ENCODE measurements around the gene PTGR1. TPM values are rescaled to one million over a fixed set of nuclear protein-coding genes. Genes with fewer than 3 reads are reported as not detected.
"Not testable (repeated sequence)": the region's sequence is repeated elsewhere in the genome, so short reads cannot be mapped to it uniquely, and the experiment has no call there.

Gene PTGR1
- total RNA-seq, 1 donor from 2014 or later, result 167 TPM

DNA sequence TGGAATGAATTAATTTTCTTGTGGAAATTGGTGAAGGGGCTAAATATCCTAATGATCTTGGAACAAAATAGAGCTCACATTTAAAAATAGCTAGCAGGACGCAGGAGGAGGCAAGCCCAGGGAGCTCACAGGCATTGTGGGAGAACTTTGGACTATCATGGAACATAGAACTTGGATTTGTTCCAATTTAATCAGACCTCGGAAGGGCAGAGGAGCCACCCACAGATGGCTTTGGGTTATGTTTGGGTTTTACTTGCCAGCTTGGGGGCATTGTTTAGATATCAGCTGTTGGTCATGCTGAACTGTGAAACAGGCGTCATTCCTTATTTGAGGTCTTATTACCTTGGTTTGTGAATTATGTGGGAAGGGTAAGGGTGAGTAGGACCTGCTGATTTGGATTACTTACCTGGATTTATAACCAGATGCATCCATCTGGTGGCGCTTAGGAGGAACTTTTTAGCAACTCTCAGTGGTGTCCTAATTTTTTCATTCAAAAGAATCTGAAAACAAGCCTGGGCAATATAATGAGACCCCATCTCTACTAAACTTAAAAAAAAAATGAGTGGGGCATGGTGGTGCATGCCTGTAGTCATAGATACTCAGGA, 14.1 kb upstream of the PTGR1 start:
- peak; percentile 72 for DNase-seq (ENCODE audit: low read depth)

DNA sequence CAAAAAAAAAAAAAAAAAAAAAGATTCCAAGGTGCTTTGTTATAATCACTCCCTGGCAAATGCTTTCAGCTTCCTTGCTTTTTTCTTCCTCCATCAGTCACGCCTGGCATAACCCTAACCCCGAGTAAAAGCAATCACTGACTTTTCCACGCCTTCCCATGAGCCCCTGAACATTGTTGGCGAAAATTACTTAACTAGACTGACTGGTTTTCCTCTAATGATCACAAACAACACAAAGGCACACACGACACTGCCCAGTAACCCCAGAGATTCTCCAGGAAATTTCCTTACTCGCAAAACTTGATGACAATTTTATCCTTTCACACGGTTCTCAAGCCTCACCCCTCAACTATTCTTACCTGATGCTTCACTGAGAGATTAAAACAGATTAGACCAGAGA, 11.4 kb upstream of the PTGR1 start:
- DNase-seq (ENCODE audit: low read depth), result peak; percentile 78

DNA sequence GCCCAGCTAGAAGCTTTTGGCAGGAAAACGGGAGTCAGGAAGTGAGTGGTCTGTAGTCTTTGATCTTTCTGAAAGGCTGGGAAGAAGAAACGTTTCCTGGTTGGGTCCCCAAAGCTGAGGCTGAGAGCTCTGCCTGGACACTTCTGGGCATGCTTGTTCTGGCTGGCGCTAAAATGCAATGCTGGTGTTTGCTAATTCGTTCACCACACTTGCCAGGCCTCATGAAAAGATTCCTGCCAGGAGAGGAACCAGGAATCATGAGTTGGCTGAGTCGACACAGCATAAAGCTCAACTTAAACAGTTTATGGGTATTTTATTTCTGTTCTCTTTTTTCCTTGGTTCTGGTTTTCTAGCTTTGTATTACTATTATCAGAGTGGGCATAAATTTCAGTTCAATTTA, 10.7 kb upstream of the PTGR1 start:
- no peak for DNase-seq (ENCODE audit: low read depth)

GRCh38 chr9:111605041-111605559, 5.7 kb upstream of the PTGR1 start:
- peak; percentile 72 for DNase-seq (ENCODE audit: low read depth)

- no peak for DNase-seq (ENCODE audit: low read depth)
These were observed 4.7 kb upstream of the PTGR1 start for GRCh38 chr9:111604054-111604615.

- peak; percentile 78 for DNase-seq (ENCODE audit: low read depth)
These were observed 3.6 kb upstream of the PTGR1 start for GRCh38 chr9:111603041-111603440.

DNA sequence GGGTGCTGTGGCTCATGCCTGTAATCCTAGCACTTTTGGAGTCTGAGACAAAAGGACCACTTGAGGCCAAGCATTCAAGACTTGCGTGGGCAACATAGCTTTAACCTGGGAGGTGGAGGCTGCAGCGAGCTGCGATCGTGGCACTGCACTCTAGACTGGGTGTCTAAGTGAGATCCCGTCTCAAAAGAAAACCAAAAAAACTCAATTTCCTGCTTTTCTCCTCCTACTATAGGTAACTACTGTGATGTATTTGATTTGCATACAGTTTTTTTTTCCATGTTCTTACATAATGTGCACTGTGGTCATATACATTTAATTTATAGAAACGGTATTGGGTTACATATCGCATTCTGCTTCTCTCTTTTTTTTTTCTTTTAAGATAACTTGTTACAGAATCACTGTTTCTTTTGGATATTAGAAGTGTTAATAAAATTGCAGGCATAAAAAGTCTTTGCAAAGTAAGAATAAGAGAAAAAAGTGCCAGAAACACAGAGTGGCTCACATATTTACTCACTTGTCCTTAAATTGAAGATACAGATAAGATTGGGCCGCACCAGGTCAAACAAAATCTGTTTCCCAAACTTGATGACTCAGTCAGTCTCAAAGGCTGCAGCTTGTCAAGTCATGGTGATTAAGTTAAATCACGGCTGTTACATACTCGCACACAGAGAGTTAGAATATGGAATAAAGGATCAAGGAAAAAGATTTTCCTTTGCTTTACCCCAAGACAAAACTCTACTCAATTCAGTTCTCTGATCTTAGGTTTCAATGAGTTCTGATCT, 2.0 kb upstream of the PTGR1 start:
- DNase-seq (ENCODE audit: low read depth), result peak; percentile 45

DNA sequence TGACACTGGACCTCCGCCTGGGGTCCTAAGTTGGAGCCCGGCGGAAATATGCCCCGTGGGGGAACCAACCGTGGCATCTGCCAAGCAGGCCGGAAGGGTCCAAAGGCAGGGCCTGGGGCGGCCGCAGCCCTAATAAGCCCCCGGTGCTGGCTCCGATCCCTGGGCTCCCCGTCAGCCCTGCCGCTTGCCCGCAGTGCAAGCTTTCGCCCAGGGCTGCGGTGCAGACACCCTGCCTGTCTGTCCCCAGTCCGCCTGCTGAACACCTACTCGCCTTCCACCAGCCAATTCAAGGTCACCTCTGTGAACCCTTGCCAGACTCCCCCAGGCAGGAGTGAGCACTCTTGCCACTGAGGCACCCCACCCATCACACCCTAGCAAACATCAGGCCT, 502 bp upstream of the PTGR1 start:
- DNase-seq (ENCODE audit: low read depth), result no peak

- DNase-seq (ENCODE audit: low read depth), result peak; percentile 50
These were observed 735 bp downstream of the PTGR1 start for GRCh38 chr9:111598733-111599091.

GRCh38 chr9:111597852-111598732, 1.4 kb downstream of the PTGR1 start:
- DNase-seq (ENCODE audit: low read depth), result peak; percentile 76

DNA sequence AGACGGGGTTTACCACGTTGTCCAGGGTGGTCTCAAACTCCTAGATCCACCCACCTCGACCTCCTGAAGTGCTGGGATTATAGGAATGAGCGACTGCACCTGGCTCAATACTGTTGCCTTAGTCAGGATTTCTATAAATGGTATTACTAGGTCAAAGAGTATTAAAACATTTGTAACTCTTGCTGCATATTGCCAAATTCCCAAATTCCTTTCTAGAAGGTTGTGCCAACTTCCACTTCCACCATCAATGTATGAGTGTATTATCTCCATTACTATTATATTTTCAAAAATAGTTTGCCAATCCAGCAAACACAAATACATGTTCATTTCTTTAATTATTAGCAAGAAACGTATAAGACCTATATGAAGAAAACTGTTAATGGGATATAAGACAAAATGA, 10.6 kb downstream of the PTGR1 start:
- DNase-seq (ENCODE audit: low read depth), result no peak

DNA sequence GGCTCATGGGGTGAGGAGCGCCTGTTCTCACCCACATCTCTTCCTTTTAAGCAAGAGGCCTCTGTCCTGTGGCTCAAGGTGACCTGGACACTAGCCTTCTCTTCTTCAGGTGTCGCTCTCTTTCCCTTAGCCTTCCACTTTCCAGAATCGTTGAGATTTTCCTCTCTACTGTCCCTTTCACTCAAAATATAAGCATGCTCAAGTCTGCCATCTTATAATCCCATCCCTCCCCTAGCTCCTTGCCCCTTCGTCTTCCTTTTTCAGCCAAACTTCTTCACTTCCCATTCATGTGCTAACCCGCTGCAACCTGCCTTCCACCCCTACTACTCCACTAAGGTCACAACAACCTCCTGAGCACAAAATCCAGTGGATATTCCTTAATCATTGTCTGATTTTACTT, 13.1 kb downstream of the PTGR1 start:
- no peak for DNase-seq (ENCODE audit: low read depth)

- peak; percentile 38 for DNase-seq (ENCODE audit: low read depth)
These were observed 16.6 kb downstream of the PTGR1 start for GRCh38 chr9:111582888-111583287.

GRCh38 chr9:111572950-111573604, 26.4 kb downstream of the PTGR1 start:
- no peak for DNase-seq (ENCODE audit: low read depth)

DNA sequence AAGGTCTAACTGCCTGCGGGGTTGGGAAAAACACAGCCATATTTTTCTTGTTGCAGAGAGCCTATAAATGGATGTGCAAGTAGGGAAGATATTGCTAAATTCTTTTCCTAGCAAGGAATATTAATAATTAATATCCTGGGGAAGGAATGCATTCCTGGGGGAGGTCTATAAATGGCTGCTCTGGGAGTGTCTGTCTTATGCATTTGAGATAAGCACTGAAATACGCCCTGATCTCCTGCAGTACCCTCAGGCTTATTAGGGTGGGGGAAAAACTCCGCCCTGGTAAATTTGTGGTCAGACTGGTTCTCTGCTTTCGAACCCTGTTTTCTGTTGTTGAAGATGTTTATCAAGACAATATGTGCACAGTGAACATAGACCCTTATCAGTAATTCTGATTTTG, 31.3 kb downstream of the PTGR1 start:
- not testable (repeated sequence) for DNase-seq (ENCODE audit: low read depth)

DNA sequence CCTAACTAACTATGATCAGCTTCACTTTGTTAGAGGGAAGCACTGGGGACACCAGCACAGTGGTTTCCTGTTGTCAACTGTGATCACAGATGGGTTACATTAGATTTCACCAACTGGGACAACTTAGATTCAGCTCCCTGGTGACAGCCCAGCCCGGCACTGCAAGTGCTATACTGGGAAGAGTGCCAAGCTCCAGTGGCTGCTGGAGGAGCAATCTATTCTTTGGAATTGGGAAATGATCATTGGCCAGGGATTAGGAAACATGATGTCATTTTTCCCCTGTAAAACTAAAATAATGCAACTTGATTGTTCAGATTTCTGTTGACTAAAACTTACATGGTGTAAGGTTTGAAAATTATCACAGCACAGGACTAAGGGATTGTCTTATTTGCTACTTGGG, 33.2 kb downstream of the PTGR1 start:
- no peak for DNase-seq (ENCODE audit: low read depth)

GRCh38 chr9:111561165-111561719, 38.2 kb downstream of the PTGR1 start:
- no peak for DNase-seq (ENCODE audit: low read depth)

DNA sequence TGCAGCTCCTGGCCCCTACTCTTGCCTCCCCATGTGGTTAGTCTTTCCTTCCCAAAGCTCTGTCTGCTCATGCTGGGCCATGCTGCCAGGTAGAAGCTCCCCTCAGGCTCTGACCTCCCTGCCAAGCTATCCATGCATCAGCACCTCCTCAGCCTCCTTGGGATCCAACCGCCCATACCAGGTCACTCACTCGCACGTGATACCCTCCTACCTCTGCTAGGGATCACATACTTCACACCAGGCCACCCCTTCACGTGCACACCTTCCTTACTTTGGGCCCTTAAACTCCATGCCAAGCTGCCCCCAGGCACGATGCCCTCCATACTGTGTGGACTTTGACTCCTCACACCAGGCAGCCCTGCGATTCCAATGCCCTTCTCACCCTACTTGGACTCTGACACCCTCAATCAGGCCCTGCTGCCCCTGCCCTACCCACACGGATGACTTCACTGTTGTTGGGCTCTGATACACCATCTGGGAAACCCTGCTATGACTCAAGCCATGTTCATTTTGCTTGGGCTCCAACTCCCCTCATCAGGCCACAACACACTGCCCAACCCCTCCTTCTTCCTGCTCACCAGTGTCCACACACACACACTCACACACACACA, 40.3 kb downstream of the PTGR1 start:
- DNase-seq (ENCODE audit: low read depth), result peak; percentile 70

DNA sequence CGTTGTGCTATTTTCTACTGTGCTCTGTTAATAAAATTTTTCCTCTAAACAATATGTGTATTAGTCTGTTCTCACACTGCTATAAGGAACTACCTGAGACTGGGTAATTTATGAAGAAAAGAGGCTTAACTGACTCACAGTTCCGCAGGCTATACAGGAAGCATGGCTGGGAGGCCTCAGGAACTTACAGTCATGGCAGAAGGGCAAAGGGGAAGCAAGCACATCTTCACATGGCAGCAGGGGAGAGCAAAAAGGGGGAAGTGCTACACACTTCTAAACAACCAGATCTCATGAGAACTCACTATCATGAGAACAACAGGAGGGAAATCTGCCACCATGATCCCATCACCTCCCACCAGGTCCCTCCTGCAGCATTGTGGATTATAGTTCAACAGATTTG, 44.0 kb downstream of the PTGR1 start:
- not testable (repeated sequence) for DNase-seq (ENCODE audit: low read depth)

DNA sequence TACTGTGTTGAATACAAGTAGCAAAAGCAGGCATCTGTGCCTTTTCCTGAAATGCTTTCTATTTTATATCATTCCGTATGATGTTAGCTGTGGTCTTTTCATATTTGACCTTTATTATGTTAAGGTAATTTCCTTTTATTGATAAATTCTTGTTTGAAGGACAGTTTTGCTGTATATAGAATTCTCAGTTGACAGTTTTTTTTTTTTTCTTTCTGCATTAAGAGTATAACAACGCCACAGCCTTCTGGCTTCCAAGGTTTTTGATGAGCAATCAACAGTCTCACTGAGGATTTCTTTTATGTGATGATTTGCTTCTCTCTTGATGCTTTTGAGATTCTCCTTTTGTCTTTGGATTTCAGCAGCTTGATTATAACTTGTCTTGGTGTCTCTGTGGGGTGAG, 50.8 kb downstream of the PTGR1 start:
- no peak for DNase-seq (ENCODE audit: low read depth)

All from renal cortical epithelial cell (primary cell).